HG03060 (cell line): ENCODE data around the gene ALB.

Experiments
- ATAC-seq: cut with Tn5 transposase; IDR thresholded peaks from one replicate; pipeline ENCODE4 v1.9.1; 2021; ENCODE audit warnings: low read depth, moderate number of reproducible peaks; ENCODE audit not compliant: unreplicated experiment

The ALB gene

GRCh38 chr4:73408181-73408867 is 4.2 kb downstream of the ALB start:
- no peak for ATAC-seq

GRCh38 chr4:73409012-73409862 is 5.2 kb downstream of the ALB start:
- no peak for ATAC-seq

- no peak for ATAC-seq
Measured at GRCh38 chr4:73409978-73410548, 6.0 kb downstream of the ALB start.

GRCh38 chr4:73410916-73411730 is 7.0 kb downstream of the ALB start:
- ATAC-seq: no peak

- ATAC-seq: no peak
Measured at GRCh38 chr4:73411731-73412414, 7.8 kb downstream of the ALB start.

- no peak for ATAC-seq
Measured at GRCh38 chr4:73413294-73413755, 9.2 kb downstream of the ALB start.

GRCh38 chr4:73414936-73415271 is 10.8 kb downstream of the ALB start:
- no peak for ATAC-seq

GRCh38 chr4:73415807-73416238 is 11.7 kb downstream of the ALB start:
- no peak for ATAC-seq

GRCh38 chr4:73416423-73417087 is 12.5 kb downstream of the ALB start:
- ATAC-seq: no peak

- no peak for ATAC-seq
Measured at GRCh38 chr4:73417342-73417741, 13.3 kb downstream of the ALB start.

- no peak for ATAC-seq
Measured at GRCh38 chr4:73417973-73418372, 13.9 kb downstream of the ALB start.

- ATAC-seq: no peak
Measured at GRCh38 chr4:73418677-73419076, 14.6 kb downstream of the ALB start.

GRCh38 chr4:73419106-73420038 is 15.3 kb downstream of the ALB start:
- ATAC-seq: no peak

- ATAC-seq: no peak
Measured at GRCh38 chr4:73420615-73421014, 16.5 kb downstream of the ALB start.

GRCh38 chr4:73421708-73422457 is 17.8 kb downstream of the ALB start:
- no peak for ATAC-seq

- ATAC-seq: no peak
Measured at GRCh38 chr4:73422458-73422752, 18.3 kb downstream of the ALB start.

- no peak for ATAC-seq
Measured at GRCh38 chr4:73423184-73423583, 19.1 kb downstream of the ALB start.

- ATAC-seq: no peak
Measured at GRCh38 chr4:73426666-73427065, 22.6 kb downstream of the ALB start.
